ENCODE results near the gene DDX56. TPM values are rescaled to one million over a fixed set of nuclear protein-coding genes. Genes with fewer than 3 reads are reported as not detected.

The DDX56 gene
- total RNA-seq, 1 experiment from 2014 or later: 120 TPM

DNA sequence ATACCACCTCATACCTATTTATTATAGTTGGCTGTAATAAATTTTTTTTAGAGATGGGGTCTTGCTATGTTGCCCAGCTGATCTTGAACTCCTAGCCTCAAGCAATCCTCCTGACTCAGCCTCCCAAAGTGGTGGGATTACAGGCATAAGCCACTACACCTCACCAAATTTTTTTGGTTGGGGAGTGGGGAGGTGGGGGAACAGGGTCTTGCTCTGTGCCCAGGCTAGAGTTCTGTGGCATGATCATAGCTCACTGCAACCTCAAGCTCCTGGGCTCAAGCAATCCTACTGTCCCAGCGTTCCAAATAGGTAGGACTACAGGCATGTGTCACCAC lies 28.8 kb upstream of the DDX56 start:
- Histone ChIP-seq H4K20me1 (ENCODE audit: control insufficient read depth, insufficient read depth, insufficient read length) (no peaks in the 10 kb centered on the region), H3K79me2 (ENCODE audit: insufficient read depth, low read length) (peaks cover 2% of the 10 kb centered on the region; the same call in 1 of the 2 replicates), H2AK5ac (ENCODE audit: insufficient read length, low read length) (no peak overlapping the region), H4K91ac (ENCODE audit: insufficient read length, low read depth, low read length) (no peak overlapping the region), H3K4me2 (ENCODE audit: insufficient read depth, insufficient read length, low read length) (no peak overlapping the region), H3K4me1 (ENCODE audit: insufficient read depth, low read length) (no peaks in the 10 kb centered on the region), H2BK20ac (ENCODE audit: low read depth, low read length, poor library complexity, severe bottlenecking) (no peak overlapping the region), H3K23ac (ENCODE audit: insufficient read length, low read depth, low read length) (no peak overlapping the region), H3K23me2 (ENCODE audit: insufficient read length, low read depth, low read length, poor library complexity, severe bottlenecking) (peaks cover 4% of the 10 kb centered on the region), H3K56ac (ENCODE audit: insufficient read length, low read depth, low read length) (no peak overlapping the region), H2BK15ac (ENCODE audit: low read depth, low read length) (no peak overlapping the region), H2AFZ (ENCODE audit: low read length) (no peak overlapping the region), H2BK5ac (ENCODE audit: insufficient read length, low read length) (no peak overlapping the region), H4K8ac (replicated peaks; ENCODE audit: insufficient read length, low read depth, low read length) (no peak overlapping the region), H2BK120ac (ENCODE audit: low read depth, low read length, poor library complexity, severe bottlenecking) (no peak overlapping the region), H3K9ac (ENCODE audit: extremely low read depth, insufficient read length, low read length) (no peak overlapping the region), H3K18ac (ENCODE audit: insufficient read length, low read depth, low read length) (no peak overlapping the region), H3K4ac (ENCODE audit: low read depth, low read length) (no peak overlapping the region), H3K14ac (ENCODE audit: insufficient read depth, low read length) (no peak overlapping the region), H2BK12ac (ENCODE audit: insufficient read length, low read depth, low read length) (no peak overlapping the region), H3K79me1 (ENCODE audit: insufficient read depth, low read depth, low read length, poor library complexity, severe bottlenecking) (no peaks in the 10 kb centered on the region), H3K27ac (ENCODE audit: insufficient read length, low read depth, low read length) (no peak overlapping the region), H3K27me3 (ENCODE audit: insufficient read depth, low read length) (no peaks in the 10 kb centered on the region), H3T11ph (ENCODE audit: low read length) (no peak overlapping the region), H4K5ac (ENCODE audit: insufficient read length, low read depth, low read length) (no peak overlapping the region), H3K9me3 (ENCODE audit: control insufficient read depth, low read depth, low read length) (no peaks in the 10 kb centered on the region)
- H3K4me3 Mint-ChIP-seq: no peak overlapping the region
- H3K9me3 Mint-ChIP-seq: no peaks in the 10 kb centered on the region; a peak in 1 of 5 replicates
- H3K27ac Mint-ChIP-seq: no peak overlapping the region
- peaks cover 10% of the 10 kb centered on the region for H3K27me3 Mint-ChIP-seq (ENCODE audit: low read depth)
- TF ChIP-seq, protein P1, sequence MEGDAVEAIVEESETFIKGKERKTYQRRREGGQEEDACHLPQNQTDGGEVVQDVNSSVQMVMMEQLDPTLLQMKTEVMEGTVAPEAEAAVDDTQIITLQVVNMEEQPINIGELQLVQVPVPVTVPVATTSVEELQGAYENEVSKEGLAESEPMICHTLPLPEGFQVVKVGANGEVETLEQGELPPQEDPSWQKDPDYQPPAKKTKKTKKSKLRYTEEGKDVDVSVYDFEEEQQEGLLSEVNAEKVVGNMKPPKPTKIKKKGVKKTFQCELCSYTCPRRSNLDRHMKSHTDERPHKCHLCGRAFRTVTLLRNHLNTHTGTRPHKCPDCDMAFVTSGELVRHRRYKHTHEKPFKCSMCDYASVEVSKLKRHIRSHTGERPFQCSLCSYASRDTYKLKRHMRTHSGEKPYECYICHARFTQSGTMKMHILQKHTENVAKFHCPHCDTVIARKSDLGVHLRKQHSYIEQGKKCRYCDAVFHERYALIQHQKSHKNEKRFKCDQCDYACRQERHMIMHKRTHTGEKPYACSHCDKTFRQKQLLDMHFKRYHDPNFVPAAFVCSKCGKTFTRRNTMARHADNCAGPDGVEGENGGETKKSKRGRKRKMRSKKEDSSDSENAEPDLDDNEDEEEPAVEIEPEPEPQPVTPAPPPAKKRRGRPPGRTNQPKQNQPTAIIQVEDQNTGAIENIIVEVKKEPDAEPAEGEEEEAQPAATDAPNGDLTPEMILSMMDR (conservative IDR thresholded peaks at IDR 0.05): no peak
- WGBS (ENCODE audit: extremely low coverage, insufficient read length, low lambda C conversion rate): no CpG with 5 or more reads among the region's 1 CpG
- peaks cover 3 to 9% of the 10 kb centered on the region in 2 experiments for H3K4me1 Mint-ChIP-seq
- DNase-seq: no peak
- H3K36me3 Mint-ChIP-seq (ENCODE audit: insufficient read depth in 1 of 3, low read depth in 3 of 3): peaks cover 3 to 4% (median 4%) of the 10 kb centered on the region in 3 experiments
